Memory B cell (primary cell): ENCODE data around the gene CEP170B.

ENCODE experiments used
- ATAC-seq: fragments of 150-1000 bp; cut with Tn5 transposase; 2 replicates; pipeline ENCODE4 v1.10.0; 2021; ENCODE audit warnings: low read depth, mild to moderate bottlenecking, moderate library complexity
- DNase-seq, 2 donors: peaks; one replicate each; pipeline ENCODE4 v3.0.0; 2022; ENCODE audit warnings: low spot score in 2 of 2
- H3K27ac Mint-ChIP-seq: one replicate; pipeline ENCODE4 v1.8.0; 2022; ENCODE audit warnings: mild to moderate bottlenecking, moderate library complexity, mixed read lengths
- H3K27me3 Mint-ChIP-seq: one replicate; pipeline ENCODE4 v1.8.0; 2022; ENCODE audit warnings: mixed read lengths
- H3K36me3 Mint-ChIP-seq: one replicate; pipeline ENCODE4 v1.8.0; 2022; ENCODE audit warnings: mild to moderate bottlenecking, mixed read lengths
- H3K4me1 Mint-ChIP-seq: one replicate; pipeline ENCODE4 v1.8.0; 2022; ENCODE audit warnings: mixed read lengths
- H3K4me3 Mint-ChIP-seq: one replicate; pipeline ENCODE4 v1.8.0; 2022; ENCODE audit warnings: mild to moderate bottlenecking, moderate library complexity, mixed read lengths
- H3K9me3 Mint-ChIP-seq: one replicate; pipeline ENCODE4 v1.8.0; 2022; ENCODE audit warnings: mixed read lengths

CEP170B gene

DNA sequence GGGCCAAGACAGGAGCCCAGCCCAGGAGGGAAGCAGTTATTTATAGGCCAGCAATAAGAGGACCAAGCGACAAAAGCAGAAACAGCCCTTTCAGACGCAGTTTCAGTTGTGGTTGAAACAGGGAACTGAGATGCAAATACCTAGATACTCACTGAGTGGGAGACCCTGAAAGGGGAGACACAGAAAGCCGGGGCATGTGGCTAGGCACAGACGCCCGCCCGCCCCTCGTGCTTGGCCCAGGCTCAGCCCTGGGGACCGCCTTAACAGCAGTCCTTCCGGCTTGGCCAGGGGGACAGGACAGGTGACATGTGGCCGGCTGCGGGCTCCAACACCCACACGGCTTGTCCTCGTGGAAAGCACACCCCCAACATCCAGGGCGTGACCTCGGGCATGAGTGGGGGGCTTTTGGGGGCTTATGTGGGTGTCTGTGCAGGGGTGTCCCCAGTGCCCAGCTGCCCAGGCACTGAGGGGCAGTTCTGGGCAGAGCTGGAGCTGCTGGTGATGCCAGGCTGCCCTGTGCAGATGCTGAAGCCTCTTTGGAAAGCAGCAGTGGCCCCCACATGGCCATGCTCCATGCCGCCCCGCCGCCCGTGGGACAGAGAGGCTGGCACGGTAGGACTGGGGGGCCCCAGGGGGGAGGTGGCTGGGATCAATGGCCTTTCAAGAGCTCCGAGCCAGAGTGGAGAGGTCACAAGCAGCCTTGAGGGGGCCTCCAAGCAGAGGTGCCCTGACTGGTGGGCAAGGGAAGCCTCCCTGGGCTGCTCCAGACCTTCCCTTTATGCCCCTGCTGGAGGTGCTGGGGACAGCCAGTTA lies 61.8 kb downstream of the CEP170B start:
- Mint-ChIP-seq H3K36me3 (peaks cover 2% of the 10 kb centered on the region), H3K27me3 (no peaks in the 10 kb centered on the region), H3K9me3 (no peaks in the 10 kb centered on the region), H3K27ac (peak overlapping the region; percentile 87), H3K4me3 (peak overlapping the region; percentile 92), H3K4me1 (peaks cover 28% of the 10 kb centered on the region)
- DNase-seq (peak; percentile 57 to 67), ATAC-seq (peak; percentile 78)

DNA sequence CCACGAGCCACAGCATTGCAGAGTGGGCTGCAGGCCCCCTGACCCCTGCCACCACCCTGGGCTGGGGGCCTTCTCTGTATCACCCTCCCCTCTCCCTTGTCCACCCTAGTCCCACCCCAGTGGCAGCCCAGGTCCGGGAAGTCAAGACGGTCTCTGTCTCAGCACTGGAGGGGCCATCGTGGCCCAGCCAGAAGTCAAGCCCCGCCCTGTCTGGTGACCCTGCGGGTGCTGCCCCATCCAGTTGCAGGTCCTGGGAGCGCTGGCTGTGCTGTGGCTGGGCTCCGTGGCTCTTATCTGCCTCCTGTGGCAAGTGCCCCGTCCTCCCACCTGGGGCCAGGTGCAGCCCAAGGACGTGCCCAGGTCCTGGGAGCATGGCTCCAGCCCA lies 62.4 kb downstream of the CEP170B start:
- Mint-ChIP-seq H3K4me3 (peak overlapping the region; percentile 67), H3K36me3 (peaks cover 2% of the 10 kb centered on the region), H3K4me1 (peaks cover 28% of the 10 kb centered on the region), H3K27ac (no peak overlapping the region), H3K27me3 (no peaks in the 10 kb centered on the region), H3K9me3 (no peaks in the 10 kb centered on the region)
- ATAC-seq (no peak), DNase-seq (no peak)

DNA sequence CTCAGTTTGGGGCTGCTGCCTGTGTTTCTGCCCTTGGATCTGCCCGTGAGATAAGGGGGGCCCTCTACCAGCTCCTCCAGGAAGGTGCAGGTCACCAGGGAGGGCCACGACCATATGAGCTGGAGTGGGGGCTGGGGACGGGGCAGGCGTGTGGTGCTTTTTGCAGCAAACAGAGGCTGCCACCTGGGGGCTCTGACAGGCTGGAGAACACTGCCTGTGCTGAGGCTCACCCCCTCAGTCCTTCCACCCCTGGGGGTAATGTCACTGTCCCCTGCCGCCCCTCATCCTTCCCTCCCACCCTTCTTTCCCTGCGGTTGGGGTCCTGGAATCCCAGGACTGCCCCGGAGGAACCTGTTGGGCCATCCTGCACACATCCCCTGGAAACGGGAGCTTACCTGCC lies 62.8 kb downstream of the CEP170B start:
- DNase-seq = no peak
- H3K4me3 Mint-ChIP-seq = no peak overlapping the region
- H3K27me3 Mint-ChIP-seq = no peaks in the 10 kb centered on the region
- H3K9me3 Mint-ChIP-seq = no peaks in the 10 kb centered on the region
- H3K27ac Mint-ChIP-seq = no peak overlapping the region
- ATAC-seq = no peak
- H3K36me3 Mint-ChIP-seq = peaks cover 2% of the 10 kb centered on the region
- H3K4me1 Mint-ChIP-seq = peaks cover 28% of the 10 kb centered on the region

DNA sequence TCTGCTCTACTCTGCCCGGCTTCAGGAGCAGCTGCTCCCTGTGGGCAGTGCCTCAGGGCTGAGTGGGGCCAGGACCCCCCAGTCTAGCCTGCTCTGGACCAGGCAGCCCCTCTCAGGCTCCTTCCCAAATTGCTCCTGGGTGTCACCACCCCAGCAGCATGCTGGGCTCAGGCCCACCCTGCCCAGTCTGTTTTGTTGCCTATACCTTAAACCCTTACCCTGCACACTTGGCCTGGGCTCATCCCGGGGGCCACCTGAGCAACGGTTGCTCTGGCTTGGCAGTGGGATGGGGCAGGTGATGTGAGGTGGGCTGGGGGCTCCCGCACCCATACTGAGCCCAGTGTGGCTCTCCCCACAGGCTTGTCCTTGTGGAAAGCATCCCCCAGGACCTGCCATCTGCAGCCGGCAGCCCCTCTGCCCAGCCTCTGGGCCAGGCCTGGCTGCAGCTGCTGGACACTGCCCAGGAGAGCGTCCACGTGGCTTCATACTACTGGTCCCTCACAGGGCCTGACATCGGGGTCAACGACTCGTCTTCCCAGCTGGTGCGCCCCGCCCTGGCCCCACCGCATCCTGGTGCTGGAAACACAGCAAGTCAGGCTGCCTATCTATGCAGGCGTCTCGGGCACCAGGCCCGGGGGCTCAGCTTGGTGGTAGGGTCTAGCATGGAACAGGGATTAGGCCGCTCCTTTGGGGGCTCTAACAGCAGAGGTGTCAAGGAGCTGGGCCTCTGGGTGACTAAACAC lies 63.5 kb downstream of the CEP170B start:
- H3K27me3 Mint-ChIP-seq = no peaks in the 10 kb centered on the region
- peak overlapping the region; percentile 41 for H3K4me3 Mint-ChIP-seq
- DNase-seq (no peak), ATAC-seq (no peak)
- H3K9me3 Mint-ChIP-seq = no peaks in the 10 kb centered on the region
- peaks cover 2% of the 10 kb centered on the region for H3K36me3 Mint-ChIP-seq
- H3K27ac Mint-ChIP-seq = no peak overlapping the region
- H3K4me1 Mint-ChIP-seq = peaks cover 24% of the 10 kb centered on the region

DNA sequence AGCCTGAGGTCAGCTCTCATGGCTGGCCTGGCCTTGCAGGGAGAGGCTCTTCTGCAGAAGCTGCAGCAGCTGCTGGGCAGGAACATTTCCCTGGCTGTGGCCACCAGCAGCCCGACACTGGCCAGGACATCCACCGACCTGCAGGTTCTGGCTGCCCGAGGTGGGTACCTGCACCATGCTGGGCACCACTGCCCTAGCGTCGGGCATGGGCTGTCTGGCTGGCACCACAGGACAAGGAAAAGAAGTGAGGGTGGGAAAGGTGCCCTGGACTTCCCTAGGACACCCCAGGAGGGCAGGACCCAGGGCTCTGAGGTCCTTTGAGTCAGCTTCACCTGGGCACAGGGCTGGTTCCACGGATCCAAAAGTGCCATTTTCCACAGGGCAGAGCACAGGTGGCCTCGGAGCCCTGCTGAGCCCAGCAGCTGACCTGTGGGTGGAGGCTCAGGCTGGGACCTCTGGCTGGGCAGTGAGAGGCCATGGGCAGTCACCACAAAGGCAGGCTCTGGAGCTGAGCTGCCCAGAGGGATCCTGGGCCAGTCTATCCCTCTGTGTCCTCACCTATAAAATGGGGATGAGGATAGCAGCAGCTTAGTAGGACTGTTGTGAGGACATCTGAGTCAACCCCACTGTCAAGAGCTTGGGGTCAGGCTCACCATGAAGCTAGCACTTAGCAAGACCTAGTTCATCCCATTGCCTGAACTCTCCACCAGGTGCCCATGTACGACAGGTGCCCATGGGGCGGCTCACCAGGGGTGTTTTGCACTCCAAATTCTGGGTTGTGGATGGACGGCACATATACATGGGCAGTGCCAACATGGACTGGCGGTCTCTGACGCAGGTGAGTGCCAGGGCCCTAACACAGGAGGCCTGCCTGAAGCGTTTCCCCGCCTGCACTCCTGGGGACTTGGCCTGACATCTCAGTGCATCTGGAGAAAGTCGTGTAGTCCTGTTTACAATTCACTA lies 64.5 kb downstream of the CEP170B start:
- Mint-ChIP-seq H3K4me3 (no peak overlapping the region), H3K27ac (no peak overlapping the region), H3K4me1 (peaks cover 18% of the 10 kb centered on the region), H3K36me3 (peaks cover 2% of the 10 kb centered on the region), H3K27me3 (peaks cover under 1% of the 10 kb centered on the region), H3K9me3 (no peaks in the 10 kb centered on the region)
- DNase-seq = no peak
- ATAC-seq = no peak

DNA sequence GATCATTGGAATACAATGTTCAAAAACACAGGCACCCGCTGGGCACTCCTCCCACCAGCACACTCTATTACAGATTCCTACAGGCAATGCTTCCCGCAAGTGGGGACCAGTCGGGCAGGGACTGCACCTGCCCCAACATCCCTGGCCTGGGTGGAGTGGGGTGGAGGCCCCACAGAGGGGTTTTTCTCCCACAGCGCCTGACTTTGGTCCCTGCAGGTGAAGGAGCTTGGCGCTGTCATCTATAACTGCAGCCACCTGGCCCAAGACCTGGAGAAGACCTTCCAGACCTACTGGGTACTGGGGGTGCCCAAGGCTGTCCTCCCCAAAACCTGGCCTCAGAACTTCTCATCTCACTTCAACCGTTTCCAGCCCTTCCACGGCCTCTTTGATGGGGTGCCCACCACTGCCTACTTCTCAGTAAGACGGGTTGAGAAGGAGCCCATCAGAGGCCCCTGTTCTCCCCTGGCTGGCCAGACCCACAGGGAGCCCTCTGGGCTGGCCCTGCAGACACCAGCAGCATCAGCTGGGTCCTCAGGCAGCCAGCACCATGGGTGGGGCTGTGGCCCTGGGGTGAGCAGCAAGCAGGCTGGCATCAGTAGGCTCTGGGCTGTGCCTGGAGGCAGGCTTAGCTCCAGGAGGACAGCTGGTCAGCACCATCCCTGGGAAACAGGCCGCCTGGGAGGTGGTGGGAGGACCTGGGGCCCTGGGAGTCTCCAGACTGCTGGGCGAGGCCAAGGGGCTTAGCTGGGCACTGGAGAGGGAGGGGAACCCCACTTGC lies 65.6 kb downstream of the CEP170B start:
- H3K9me3 Mint-ChIP-seq = no peaks in the 10 kb centered on the region
- H3K27ac Mint-ChIP-seq = no peak overlapping the region
- peaks cover 2% of the 10 kb centered on the region for H3K36me3 Mint-ChIP-seq
- DNase-seq = no peak
- H3K27me3 Mint-ChIP-seq = peaks cover 2% of the 10 kb centered on the region
- peaks cover 17% of the 10 kb centered on the region for H3K4me1 Mint-ChIP-seq
- H3K4me3 Mint-ChIP-seq = peak overlapping the region; percentile 39
- ATAC-seq = no peak

DNA sequence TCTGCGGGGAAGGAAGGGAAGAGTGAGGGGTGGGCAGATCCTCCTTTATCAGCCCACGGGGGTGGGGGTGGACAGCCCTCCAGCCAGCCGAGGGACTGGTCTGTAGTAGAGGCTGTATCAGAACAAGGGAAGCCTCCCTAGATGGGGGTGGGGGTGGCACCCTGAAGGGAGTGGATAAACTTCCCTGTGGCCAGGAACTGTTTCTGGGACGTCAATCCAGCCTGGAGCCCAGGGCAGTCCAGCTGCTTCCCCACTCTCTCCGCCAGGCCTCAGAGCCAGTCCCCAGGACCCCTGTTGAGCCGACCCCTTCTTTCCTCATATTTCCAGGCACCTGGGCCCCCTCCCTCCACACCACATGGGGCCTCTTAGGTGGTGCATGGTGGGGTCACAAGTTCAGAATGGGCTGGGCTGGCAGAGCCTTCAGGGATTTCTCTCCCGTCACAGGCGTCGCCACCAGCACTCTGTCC lies 66.3 kb downstream of the CEP170B start:
- Mint-ChIP-seq H3K4me3 (peak overlapping the region; percentile 39), H3K36me3 (peaks cover 2% of the 10 kb centered on the region), H3K27ac (no peak overlapping the region), H3K4me1 (peaks cover 17% of the 10 kb centered on the region), H3K9me3 (no peaks in the 10 kb centered on the region), H3K27me3 (peaks cover 2% of the 10 kb centered on the region)
- ATAC-seq = no peak
- no peak for DNase-seq

DNA sequence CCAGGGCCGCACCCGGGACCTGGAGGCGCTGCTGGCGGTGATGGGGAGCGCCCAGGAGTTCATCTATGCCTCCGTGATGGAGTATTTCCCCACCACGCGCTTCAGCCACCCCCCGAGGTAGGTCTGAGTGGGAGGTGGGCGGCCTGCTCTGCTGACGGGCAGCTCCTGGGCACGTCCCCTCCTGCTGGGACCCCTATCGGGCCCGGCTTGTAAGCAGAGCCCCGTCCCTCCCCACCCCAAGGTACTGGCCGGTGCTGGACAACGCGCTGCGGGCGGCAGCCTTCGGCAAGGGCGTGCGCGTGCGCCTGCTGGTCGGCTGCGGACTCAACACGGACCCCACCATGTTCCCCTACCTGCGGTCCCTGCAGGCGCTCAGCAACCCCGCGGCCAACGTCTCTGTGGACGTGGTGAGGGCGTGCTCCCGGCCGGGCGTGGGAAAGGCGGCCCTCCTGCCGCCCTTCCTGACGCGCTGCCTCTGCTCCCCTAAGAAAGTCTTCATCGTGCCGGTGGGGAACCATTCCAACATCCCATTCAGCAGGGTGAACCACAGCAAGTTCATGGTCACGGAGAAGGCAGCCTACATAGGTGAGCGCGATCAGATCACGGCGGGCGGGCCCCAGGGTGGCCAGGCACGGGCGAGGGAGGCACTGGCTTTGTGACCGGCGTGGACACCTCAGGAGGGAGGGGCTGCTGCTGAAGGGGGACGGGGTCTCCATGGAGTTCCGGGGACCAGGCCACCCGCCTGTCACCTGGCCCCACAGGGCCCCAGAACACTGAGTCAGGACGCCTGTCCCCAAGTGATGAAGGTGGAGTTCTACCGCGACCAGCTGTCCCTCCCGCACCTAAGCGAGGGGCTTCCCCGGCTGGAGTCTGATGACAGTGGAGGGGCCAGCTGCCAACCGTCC lies 67.0 kb downstream of the CEP170B start:
- peaks cover 15% of the 10 kb centered on the region for H3K4me1 Mint-ChIP-seq
- ATAC-seq = no peak
- no peaks in the 10 kb centered on the region for H3K9me3 Mint-ChIP-seq
- H3K27me3 Mint-ChIP-seq = peaks cover 2% of the 10 kb centered on the region
- no peak overlapping the region for H3K4me3 Mint-ChIP-seq
- peaks cover 2% of the 10 kb centered on the region for H3K36me3 Mint-ChIP-seq
- H3K27ac Mint-ChIP-seq = no peak overlapping the region
- DNase-seq = no peak

DNA sequence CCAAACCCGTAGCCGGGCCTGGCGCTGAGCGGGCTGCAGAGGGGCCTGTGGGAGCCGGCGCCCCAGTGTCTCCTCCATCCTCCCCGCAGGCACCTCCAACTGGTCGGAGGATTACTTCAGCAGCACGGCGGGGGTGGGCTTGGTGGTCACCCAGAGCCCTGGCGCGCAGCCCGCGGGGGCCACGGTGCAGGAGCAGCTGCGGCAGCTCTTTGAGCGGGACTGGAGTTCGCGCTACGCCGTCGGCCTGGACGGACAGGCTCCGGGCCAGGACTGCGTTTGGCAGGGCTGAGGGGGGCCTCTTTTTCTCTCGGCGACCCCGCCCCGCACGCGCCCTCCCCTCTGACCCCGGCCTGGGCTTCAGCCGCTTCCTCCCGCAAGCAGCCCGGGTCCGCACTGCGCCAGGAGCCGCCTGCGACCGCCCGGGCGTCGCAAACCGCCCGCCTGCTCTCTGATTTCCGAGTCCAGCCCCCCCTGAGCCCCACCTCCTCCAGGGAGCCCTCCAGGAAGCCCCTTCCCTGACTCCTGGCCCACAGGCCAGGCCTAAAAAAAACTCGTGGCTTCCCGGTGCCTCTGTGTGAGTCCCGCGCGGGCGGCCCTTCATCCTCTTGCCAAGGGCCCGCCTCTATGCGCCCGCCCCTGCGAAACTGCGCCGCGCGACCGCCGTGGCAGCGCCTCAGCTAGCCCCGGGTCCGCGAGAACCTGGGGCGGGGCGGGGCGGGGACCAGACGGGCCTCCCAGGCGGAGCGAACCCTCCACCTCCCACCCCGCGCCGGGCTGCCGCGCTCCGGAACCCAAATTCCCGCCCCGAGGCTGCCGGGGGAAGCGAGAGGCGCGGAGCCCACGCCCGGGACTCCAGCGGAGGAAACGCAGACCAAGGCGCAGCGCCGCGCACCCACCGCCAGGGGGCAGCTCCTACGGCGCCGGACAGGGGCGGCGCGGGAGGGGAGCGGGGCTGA lies 67.9 kb downstream of the CEP170B start:
- ATAC-seq (peak; percentile 88), DNase-seq (peak; percentile 81 to 94)
- Mint-ChIP-seq H3K27ac (peak overlapping the region; percentile 72), H3K9me3 (no peaks in the 10 kb centered on the region), H3K27me3 (peaks cover 2% of the 10 kb centered on the region), H3K4me1 (peaks cover 11% of the 10 kb centered on the region), H3K36me3 (peaks cover 2% of the 10 kb centered on the region), H3K4me3 (peak overlapping the region; percentile 83)

DNA sequence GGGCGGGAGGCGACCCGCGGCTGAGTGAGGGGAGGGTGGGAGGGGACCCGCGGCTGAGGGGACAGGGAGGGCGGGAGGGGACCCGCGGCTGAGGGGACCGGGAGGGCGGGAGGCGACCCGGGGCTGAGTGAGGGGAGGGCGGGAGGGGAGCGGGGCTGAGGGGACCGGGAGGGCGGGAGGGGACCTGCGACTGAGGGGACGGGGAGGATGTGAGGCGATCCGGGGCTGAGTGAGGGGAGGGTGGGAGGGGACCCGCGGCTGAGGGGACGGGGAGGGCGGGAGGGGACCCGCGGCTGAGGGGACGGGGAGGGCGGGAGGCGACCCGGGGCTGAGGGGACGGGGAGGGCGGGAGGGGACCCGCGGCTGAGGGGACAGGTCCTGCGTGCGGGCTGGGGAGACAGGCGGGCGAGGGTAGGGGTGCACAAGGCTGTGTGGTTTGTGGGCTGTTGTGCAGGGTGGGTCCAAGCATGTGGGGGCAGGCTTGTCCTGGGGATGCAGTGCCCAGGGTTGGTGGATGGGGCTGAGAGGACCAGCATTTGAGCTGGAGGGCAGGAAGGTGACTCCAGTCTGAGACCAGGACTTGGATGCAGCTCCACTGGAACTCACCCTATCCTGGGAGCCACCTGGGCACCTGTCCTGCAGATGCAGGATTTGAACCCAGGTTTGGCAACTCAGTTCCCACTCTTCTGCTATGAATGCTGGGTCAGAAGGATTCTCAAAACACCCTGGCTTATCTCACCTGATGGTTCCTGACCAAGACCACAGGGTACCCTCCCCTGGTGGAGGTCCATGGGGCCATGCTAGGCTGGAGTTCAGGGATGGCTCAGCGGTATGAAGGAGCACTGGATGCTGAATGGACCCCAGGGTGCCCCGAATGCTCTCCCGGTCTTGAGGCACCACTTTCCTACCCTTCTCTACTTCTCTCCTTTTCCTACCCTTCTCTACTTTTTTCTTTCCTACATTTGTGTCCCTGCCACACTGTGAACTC lies 69.0 kb downstream of the CEP170B start:
- Mint-ChIP-seq H3K27me3 (peaks cover 2% of the 10 kb centered on the region), H3K27ac (peak overlapping the region; percentile 72), H3K9me3 (no peaks in the 10 kb centered on the region), H3K4me1 (peaks cover 11% of the 10 kb centered on the region), H3K36me3 (peaks cover 2% of the 10 kb centered on the region), H3K4me3 (peak overlapping the region; percentile 66)
- no peak for ATAC-seq
- no peak for DNase-seq
